GM12892 (cell line): Measurements from ENCODE around the gene TM2D3.
A peak's percentile ranks its signal among the peaks of the same experiment; 100 is the strongest.

ENCODE experiments used
- POLR2A ChIP-seq: IDR thresholded peaks from 2 replicates; pipeline ENCODE4 v1.6.1; 2011; ENCODE audit warnings: low read depth, low read length, control low read depth
- POLR2AphosphoS5 ChIP-seq: IDR thresholded peaks from 2 replicates; pipeline ENCODE4 v1.6.1; 2011; ENCODE audit warnings: low read depth, low read length, control low read depth
- TAF1 ChIP-seq: IDR thresholded peaks from 2 replicates; pipeline ENCODE4 v1.6.1; 2011; ENCODE audit warnings: low read depth, mild to moderate bottlenecking, control low read depth, low read length, borderline replicate concordance

- TF ChIP-seq POLR2AphosphoS5 (0 out of 2 replicates have a peak, but pooled peaks have one; percentile 46), POLR2A (peak; percentile 53; the same call in 1 of the 2 replicates), TAF1 (no peak)
Measured at GRCh38 chr15:101675796-101676582, 23.8 kb upstream of the TM2D3 start.
